Caco-2 (cell line): Measurements from ENCODE around the gene GAA. TPM values are rescaled to one million over a fixed set of nuclear protein-coding genes. Genes with fewer than 3 reads are reported as not detected.

Experiments used
- BruUV-seq: library from RNA; stranded (reverse); fragments of 400-500 nt; replicated peaks from 2 replicates; lab custom pipeline; 2021; lab: Mats Ljungman, UMichigan
- CTCF ChIA-PET: fragments of 300-600 bp; sonication (Branson Sonifier 250); formaldehyde crosslinking; loops from one replicate; lab custom pipeline; 2022; ENCODE audit warnings: antibody characterized with exemption; lab: Charles Lee
- POLR2A ChIA-PET: fragments of 300-600 bp; sonication (Branson Sonifier 250); formaldehyde crosslinking; loops from one replicate; lab custom pipeline; 2022; ENCODE audit warnings: antibody characterized with exemption; lab: Charles Lee
- DNase-seq, 2 experiments: peaks; one replicate each; pipeline versions ENCODE4 v3.0.0 to v3.0.0-alpha.2; 2020 to 2022
- H3K27me3 ChIP-seq: replicated peaks from 2 replicates; pipeline ENCODE4 v1.6.0; 2011; ENCODE audit warnings: low read length; ENCODE audit not compliant: control insufficient read depth, insufficient read depth
- H3K36me3 ChIP-seq: 2 replicates; pipeline ENCODE4 v1.5.1; 2011; ENCODE audit warnings: low read length; ENCODE audit not compliant: control insufficient read depth, insufficient read depth
- H3K4me1 ChIP-seq: fragments of 250-450 bp; sonication (Bioruptor Pico); 2 replicates; pipeline ENCODE4 v1.5.1; 2020; ENCODE audit warnings: mild to moderate bottlenecking
- H3K4me3 ChIP-seq: 2 replicates; pipeline ENCODE4 v1.5.1; 2011; ENCODE audit warnings: low read depth, mild to moderate bottlenecking, control low read depth, low read length
- H3K9me3 ChIP-seq: fragments of 250-450 bp; sonication (Bioruptor Pico); 2 replicates; pipeline ENCODE4 v1.5.1; 2020; ENCODE audit warnings: mild to moderate bottlenecking, moderate library complexity
- H3K27ac Mint-ChIP-seq: one replicate; pipeline ENCODE4 v1.8.0; 2022; ENCODE audit warnings: mixed read lengths; ENCODE audit not compliant: unreplicated experiment
- H3K27me3 Mint-ChIP-seq: one replicate; pipeline ENCODE4 v1.8.0; 2022; ENCODE audit warnings: mixed read lengths; ENCODE audit not compliant: insufficient read depth, unreplicated experiment
- H3K36me3 Mint-ChIP-seq: one replicate; pipeline ENCODE4 v1.8.0; 2022; ENCODE audit warnings: mild to moderate bottlenecking, mixed read lengths; ENCODE audit not compliant: insufficient read depth, unreplicated experiment
- H3K4me1 Mint-ChIP-seq: one replicate; pipeline ENCODE4 v1.8.0; 2022; ENCODE audit warnings: low read depth, mixed read lengths; ENCODE audit not compliant: unreplicated experiment
- H3K4me3 Mint-ChIP-seq: one replicate; pipeline ENCODE4 v1.8.0; 2022; ENCODE audit warnings: mild to moderate bottlenecking, moderate library complexity, mixed read lengths; ENCODE audit not compliant: unreplicated experiment
- H3K9me3 Mint-ChIP-seq: one replicate; pipeline ENCODE4 v1.8.0; 2022; ENCODE audit warnings: mixed read lengths; ENCODE audit not compliant: unreplicated experiment
- CTCF ChIP-seq, 2 experiments: fragments of 200-600 bp in 1 of 2; IDR thresholded peaks; 1 replicate in 1 of 2; 2 replicates in 1 of 2; pipeline versions ENCODE4 v1.5.1 to v1.8.0; 2011 to 2022; ENCODE audit warnings: antibody characterized with exemption in 1 of 2, control low read depth in 1 of 2, inconsistent platforms in 1 of 2, low read depth in 1 of 2, low read length in 1 of 2, mild to moderate bottlenecking in 1 of 2, moderate library complexity in 1 of 2; ENCODE audit not compliant: insufficient read depth in 1 of 2, severe bottlenecking in 1 of 2, unreplicated experiment in 1 of 2
- intact Hi-C: fragments of 100-400 bp; cut with micrococcal nuclease; formaldehyde crosslinking; loops from one replicate; pipeline ENCODE4 v1.10.0; 2022; ENCODE audit not compliant: unreplicated experiment
- total RNA-seq: library from RNA; stranded (reverse); gene quantifications from 2 replicates; pipeline ENCODE4 v1.2.3, GENCODE V29; 2022

Gene GAA
- total RNA-seq, 1 experiment from 2014 or later = 42.4 TPM

- no peak for TF ChIP-seq CTCF (IDR thresholded peaks at IDR 0.05; ENCODE audit: insufficient read depth in 1 of 2, low read depth in 1 of 2, low read length in 1 of 2, severe bottlenecking in 1 of 2, unreplicated experiment in 1 of 2)
- no peaks in the 10 kb centered on the region for H3K27me3 ChIP-seq
- H3K36me3 ChIP-seq = no peaks in the 10 kb centered on the region
- Mint-ChIP-seq H3K9me3 (no peaks in the 10 kb centered on the region), H3K36me3 (peaks cover 8% of the 10 kb centered on the region), H3K4me1 (peaks cover 6% of the 10 kb centered on the region), H3K4me3 (no peak overlapping the region), H3K27ac (no peak overlapping the region), H3K27me3 (no peaks in the 10 kb centered on the region)
- ChIA-PET CTCF (no interaction called here), POLR2A (no interaction called here)
- intact Hi-C loops = loop anchor here (10.0 kb wide), 1 partner anchor 181 kb away; no protein-coding TSS in a partner anchor
- no peak overlapping the region for H3K4me3 ChIP-seq
- peaks cover 8% of the 10 kb centered on the region for H3K4me1 ChIP-seq
- no peak for DNase-seq
- no TSS peak for BruUV-seq
- H3K9me3 ChIP-seq = no peaks in the 10 kb centered on the region
These were observed 4.4 kb downstream of the GAA start for GRCh38 chr17:80105762-80106161.

- no TSS peak for BruUV-seq
- Mint-ChIP-seq H3K9me3 (no peaks in the 10 kb centered on the region), H3K36me3 (peaks cover 8% of the 10 kb centered on the region), H3K27me3 (no peaks in the 10 kb centered on the region), H3K4me3 (no peak overlapping the region), H3K4me1 (peaks cover 6% of the 10 kb centered on the region), H3K27ac (no peak overlapping the region)
- Histone ChIP-seq H3K27me3 (no peaks in the 10 kb centered on the region), H3K4me3 (no peak overlapping the region), H3K4me1 (peaks cover 6% of the 10 kb centered on the region), H3K36me3 (no peaks in the 10 kb centered on the region), H3K9me3 (no peaks in the 10 kb centered on the region)
- ChIA-PET POLR2A (interaction anchor here (0.6 kb wide), 1 partner anchor 1111 kb away, joined by 5 read pairs; no protein-coding TSS in a partner anchor), CTCF (no interaction called here)
- DNase-seq = no peak
- intact Hi-C loops = loop anchor here (10.0 kb wide), 1 partner anchor 181 kb away; no protein-coding TSS in a partner anchor
- no peak for TF ChIP-seq CTCF (IDR thresholded peaks at IDR 0.05; ENCODE audit: insufficient read depth in 1 of 2, low read depth in 1 of 2, low read length in 1 of 2, severe bottlenecking in 1 of 2, unreplicated experiment in 1 of 2)
These were observed 4.8 kb downstream of the GAA start for GRCh38 chr17:80106176-80106575.

- no peaks in the 10 kb centered on the region for H3K27me3 Mint-ChIP-seq
- POLR2A ChIA-PET = interaction anchor here (0.6 kb wide), 1 partner anchor 1111 kb away, joined by 5 read pairs; no protein-coding TSS in a partner anchor
- H3K36me3 Mint-ChIP-seq = peaks cover 5% of the 10 kb centered on the region
- no peaks in the 10 kb centered on the region for H3K9me3 Mint-ChIP-seq
- no peak for DNase-seq
- H3K9me3 ChIP-seq = no peaks in the 10 kb centered on the region
- no peaks in the 10 kb centered on the region for H3K27me3 ChIP-seq
- H3K27ac Mint-ChIP-seq = no peak overlapping the region
- TF ChIP-seq CTCF (IDR thresholded peaks at IDR 0.05; ENCODE audit: insufficient read depth in 1 of 2, low read depth in 1 of 2, low read length in 1 of 2, severe bottlenecking in 1 of 2, unreplicated experiment in 1 of 2) = no peak
- H3K36me3 ChIP-seq = no peaks in the 10 kb centered on the region
- no peak overlapping the region for H3K4me3 Mint-ChIP-seq
- intact Hi-C loops = loop anchor here (10.0 kb wide), 1 partner anchor 182 kb away; no protein-coding TSS in a partner anchor
- no peak overlapping the region for H3K4me3 ChIP-seq
- BruUV-seq = no TSS peak
- peaks cover 6% of the 10 kb centered on the region for H3K4me1 ChIP-seq
- CTCF ChIA-PET = no interaction called here
- peaks cover 6% of the 10 kb centered on the region for H3K4me1 Mint-ChIP-seq
These were observed 5.4 kb downstream of the GAA start for GRCh38 chr17:80106751-80107150.
